Bronchial epithelial cell (primary cell): ENCODE data around the gene ASCL2. TPM values are rescaled to one million over a fixed set of nuclear protein-coding genes. Genes with fewer than 3 reads are reported as not detected.

Experiments
- DNase-seq: peaks from one replicate; pipeline ENCODE4 v3.0.0-alpha.2; 2010; ENCODE audit warnings: low read depth
- FAIRE-seq: peaks from 2 replicates; lab custom pipeline; 2011; peaks lifted over from hg19 to GRCh38; lab: Jason Lieb, UNC
- H3K27me3 ChIP-seq: 2 replicates; pipeline ENCODE4 v1.5.1; 2011; ENCODE audit warnings: low read length; ENCODE audit not compliant: control insufficient read depth, insufficient read depth
- H3K36me3 ChIP-seq: 2 replicates; pipeline ENCODE4 v1.5.1; 2011; ENCODE audit warnings: low read length; ENCODE audit not compliant: control insufficient read depth, insufficient read depth
- H3K4me3 ChIP-seq: 2 replicates; pipeline ENCODE4 v1.5.1; 2011; ENCODE audit warnings: mild to moderate bottlenecking, low read depth, low read length, control low read depth
- total RNA-seq: library from RNA; depleted of rRNA; stranded (reverse); fragments of >200 nt; gene quantifications from 2 replicates; pipeline ENCODE4 v1.2.1, GENCODE V29; 2014
- TF ChIP-seq, protein P1 (sequence below): IDR thresholded peaks from 2 replicates; pipeline ENCODE4 v1.5.1; 2011; ENCODE audit warnings: mild to moderate bottlenecking, moderate library complexity, low read length, control low read depth, inconsistent platforms; ENCODE audit not compliant: insufficient read depth, severe bottlenecking

Gene ASCL2
- total RNA-seq, 1 donor from 2014 or later, result 0.79 TPM

DNA sequence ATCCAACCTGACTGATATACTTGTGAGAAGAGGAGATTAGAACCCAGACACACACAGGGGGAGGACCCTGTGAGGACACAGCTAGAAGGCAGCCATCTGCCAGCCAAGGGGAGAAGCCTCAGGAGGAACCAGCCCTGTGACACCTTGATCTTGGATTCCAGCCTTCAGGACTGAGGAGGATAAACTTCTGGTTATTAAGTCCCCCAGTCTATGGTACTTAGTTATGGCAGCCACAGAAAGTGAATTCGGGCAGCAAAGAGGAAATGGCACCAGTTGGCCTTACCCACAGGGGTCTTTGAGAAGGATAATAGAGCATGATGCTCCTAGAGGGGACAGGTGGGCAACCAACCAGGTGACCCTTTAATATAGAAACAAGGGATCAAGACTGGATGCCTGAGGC, 49.4 kb downstream of the ASCL2 start:
- TF ChIP-seq, protein P1, sequence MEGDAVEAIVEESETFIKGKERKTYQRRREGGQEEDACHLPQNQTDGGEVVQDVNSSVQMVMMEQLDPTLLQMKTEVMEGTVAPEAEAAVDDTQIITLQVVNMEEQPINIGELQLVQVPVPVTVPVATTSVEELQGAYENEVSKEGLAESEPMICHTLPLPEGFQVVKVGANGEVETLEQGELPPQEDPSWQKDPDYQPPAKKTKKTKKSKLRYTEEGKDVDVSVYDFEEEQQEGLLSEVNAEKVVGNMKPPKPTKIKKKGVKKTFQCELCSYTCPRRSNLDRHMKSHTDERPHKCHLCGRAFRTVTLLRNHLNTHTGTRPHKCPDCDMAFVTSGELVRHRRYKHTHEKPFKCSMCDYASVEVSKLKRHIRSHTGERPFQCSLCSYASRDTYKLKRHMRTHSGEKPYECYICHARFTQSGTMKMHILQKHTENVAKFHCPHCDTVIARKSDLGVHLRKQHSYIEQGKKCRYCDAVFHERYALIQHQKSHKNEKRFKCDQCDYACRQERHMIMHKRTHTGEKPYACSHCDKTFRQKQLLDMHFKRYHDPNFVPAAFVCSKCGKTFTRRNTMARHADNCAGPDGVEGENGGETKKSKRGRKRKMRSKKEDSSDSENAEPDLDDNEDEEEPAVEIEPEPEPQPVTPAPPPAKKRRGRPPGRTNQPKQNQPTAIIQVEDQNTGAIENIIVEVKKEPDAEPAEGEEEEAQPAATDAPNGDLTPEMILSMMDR, result no peak
- Histone ChIP-seq H3K4me3 (no peak overlapping the region), H3K27me3 (peaks cover 6% of the 10 kb centered on the region), H3K36me3 (no peaks in the 10 kb centered on the region)
- FAIRE-seq (no peak), DNase-seq (no peak)

DNA sequence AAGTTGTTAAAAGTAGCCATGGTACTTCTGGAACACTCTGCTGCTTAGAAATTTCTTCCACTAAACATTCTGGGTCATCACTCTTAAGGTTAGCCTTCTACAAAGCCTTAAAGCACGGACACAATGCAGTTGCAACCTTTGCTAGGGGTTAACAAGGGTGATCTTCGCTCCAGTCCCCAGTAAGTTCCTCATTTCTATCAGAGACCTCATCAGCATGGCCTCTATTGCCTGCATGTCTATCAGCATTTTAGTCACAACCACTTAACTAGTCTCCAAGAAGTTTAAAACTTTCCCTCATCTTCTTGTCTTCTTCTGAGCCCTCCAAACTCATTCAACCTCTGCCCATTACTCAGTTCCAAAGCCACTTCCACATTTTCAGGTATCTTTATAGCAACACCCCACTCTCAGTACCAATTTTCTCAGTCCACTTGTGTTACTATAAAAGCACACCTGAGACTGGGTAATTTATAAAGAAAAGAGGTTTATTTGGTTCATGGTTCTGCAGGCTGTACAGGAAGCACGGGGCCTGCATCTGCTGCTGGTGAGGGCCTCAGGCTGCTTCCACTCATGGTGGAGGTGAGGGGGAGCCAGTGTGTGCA, 50.1 kb downstream of the ASCL2 start:
- TF ChIP-seq, protein P1, result no peak
- Histone ChIP-seq H3K36me3 (no peaks in the 10 kb centered on the region), H3K4me3 (no peak overlapping the region), H3K27me3 (peaks cover 6% of the 10 kb centered on the region)
- FAIRE-seq (no peak), DNase-seq (no peak)

DNA sequence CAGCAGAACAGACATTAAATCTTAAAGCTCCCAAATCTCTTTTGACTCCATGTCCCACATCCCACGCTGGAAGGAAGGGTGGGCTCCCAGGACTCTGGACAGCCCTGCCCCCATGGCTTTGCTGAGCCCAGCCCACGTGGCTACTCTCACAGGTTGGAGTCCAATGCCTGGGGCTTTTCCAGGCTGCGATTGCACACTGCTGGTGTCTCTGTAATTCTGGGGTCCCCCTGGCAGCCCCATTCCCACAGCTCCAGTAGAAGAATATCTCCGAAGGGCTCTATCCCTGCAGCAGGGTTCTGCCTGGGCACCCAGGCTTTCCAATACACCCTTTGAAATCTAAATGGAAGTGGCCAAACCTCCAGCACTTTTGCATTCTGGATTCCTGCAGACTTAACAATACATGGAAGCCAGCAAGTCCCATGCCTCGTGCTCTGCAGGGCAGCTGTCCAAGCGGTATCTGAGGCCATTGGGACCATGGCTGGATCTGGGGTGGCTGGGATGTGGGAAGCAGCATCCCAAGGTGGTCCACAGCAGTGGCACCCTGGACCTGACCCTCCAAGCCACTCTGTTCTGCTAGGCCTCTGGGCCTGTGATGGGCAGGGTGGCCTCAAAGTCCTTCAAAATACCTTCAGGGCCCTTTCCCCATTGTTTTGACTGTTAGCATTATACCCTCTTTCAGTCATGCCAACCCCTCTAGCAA, 50.9 kb downstream of the ASCL2 start:
- DNase-seq (no peak), FAIRE-seq (no peak)
- Histone ChIP-seq H3K27me3 (peaks cover 6% of the 10 kb centered on the region), H3K4me3 (no peak overlapping the region), H3K36me3 (no peaks in the 10 kb centered on the region)
- TF ChIP-seq, protein P1, result no peak

Other genes with a start within 250 kb of the ASCL2 start
- 1.0 and 6.6 TPM in 2 replicates for gene IGF2, start 131.2 kb downstream of the ASCL2 start, total RNA-seq
- gene INS, start 109.4 kb downstream of the ASCL2 start, total RNA-seq, result not detected in 2 replicates
- under 0.01 and 0.13 TPM in 2 replicates for gene TH, start 98.8 kb downstream of the ASCL2 start, total RNA-seq
- gene C11orf21, start 31.3 kb upstream of the ASCL2 start, total RNA-seq, result not detected in 2 replicates
- gene TSPAN32, start 31.4 kb upstream of the ASCL2 start, total RNA-seq, result not detected in 2 replicates
- gene CD81, start 106.7 kb upstream of the ASCL2 start, total RNA-seq, result 133 and 219 TPM in 2 replicates
- 80.8 and 86.3 TPM in 2 replicates for gene TSSC4, start 130.2 kb upstream of the ASCL2 start, total RNA-seq
- not detected in 2 replicates for gene TRPM5, start 173.9 kb upstream of the ASCL2 start, total RNA-seq
- 1.0 and 1.6 TPM in 2 replicates for gene KCNQ1, start 174.4 kb upstream of the ASCL2 start, total RNA-seq